ENCODE data around the gene MCTP1. TPM values are rescaled to one million over a fixed set of nuclear protein-coding genes. Genes with fewer than 3 reads are reported as not detected.
A peak's percentile ranks its signal among the peaks of the same experiment; 100 is the strongest.

Gene MCTP1
- total RNA-seq, 1 donor = 16.7 TPM

- no peak for DNase-seq (ENCODE audit: low read depth in 2 of 3, low spot score in 2 of 3)
Observed at GRCh38 chr5:94745786-94746730, 538.8 kb downstream of the MCTP1 start.

GRCh38 chr5:94744906-94745305 is 540.0 kb downstream of the MCTP1 start:
- no peak for DNase-seq (ENCODE audit: low read depth in 2 of 3, low spot score in 2 of 3)

- no peak for DNase-seq (ENCODE audit: low read depth in 2 of 3, low spot score in 2 of 3)
Observed at GRCh38 chr5:94742852-94743251, 542.0 kb downstream of the MCTP1 start.

- DNase-seq (ENCODE audit: low read depth in 2 of 3, low spot score in 2 of 3) = no peak
Observed at GRCh38 chr5:94740286-94740685, 544.6 kb downstream of the MCTP1 start.

GRCh38 chr5:94736498-94736897 is 548.4 kb downstream of the MCTP1 start:
- DNase-seq (ENCODE audit: low read depth in 2 of 3, low spot score in 2 of 3) = no peak

- no peak for DNase-seq (ENCODE audit: low read depth in 2 of 3, low spot score in 2 of 3)
Observed at GRCh38 chr5:94731471-94731870, 553.4 kb downstream of the MCTP1 start.

- DNase-seq (ENCODE audit: low read depth in 2 of 3, low spot score in 2 of 3) = no peak
Observed at GRCh38 chr5:94725142-94725541, 559.8 kb downstream of the MCTP1 start.

- no peak for DNase-seq (ENCODE audit: low read depth in 2 of 3, low spot score in 2 of 3)
Observed at GRCh38 chr5:94715768-94716167, 569.1 kb downstream of the MCTP1 start.

- no peak for DNase-seq (ENCODE audit: low read depth in 2 of 3, low spot score in 2 of 3)
Observed at GRCh38 chr5:94711785-94712184, 573.1 kb downstream of the MCTP1 start.

GRCh38 chr5:94709277-94709676 is 575.6 kb downstream of the MCTP1 start:
- no peak for DNase-seq (ENCODE audit: low read depth in 2 of 3, low spot score in 2 of 3)

- peak in 1 of 3 donors; percentile 4 for DNase-seq (ENCODE audit: low read depth in 2 of 3, low spot score in 2 of 3)
Observed at GRCh38 chr5:94707359-94707758, 577.5 kb downstream of the MCTP1 start.

- no peak for DNase-seq (ENCODE audit: low read depth in 2 of 3, low spot score in 2 of 3)
Observed at GRCh38 chr5:94705427-94705826, 579.5 kb downstream of the MCTP1 start.

- DNase-seq (ENCODE audit: low read depth in 2 of 3, low spot score in 2 of 3) = no peak
Observed at GRCh38 chr5:94702729-94703128, 582.2 kb downstream of the MCTP1 start.

- DNase-seq (ENCODE audit: low read depth in 2 of 3, low spot score in 2 of 3) = no peak
Observed at GRCh38 chr5:94700592-94700991, 584.3 kb downstream of the MCTP1 start.

- DNase-seq (ENCODE audit: low read depth in 2 of 3, low spot score in 2 of 3) = no peak
Observed at GRCh38 chr5:94699562-94699961, 585.3 kb downstream of the MCTP1 start.

GRCh38 chr5:94698197-94698596 is 586.7 kb downstream of the MCTP1 start:
- DNase-seq (ENCODE audit: low read depth in 2 of 3, low spot score in 2 of 3) = no peak

GRCh38 chr5:94694671-94695070 is 590.2 kb downstream of the MCTP1 start:
- DNase-seq (ENCODE audit: low read depth in 2 of 3, low spot score in 2 of 3) = no peak

GRCh38 chr5:94693845-94694370 is 591.0 kb downstream of the MCTP1 start:
- DNase-seq (ENCODE audit: low read depth in 2 of 3, low spot score in 2 of 3) = no peak

- peak in 2 of 3 donors; percentile 44 to 82 for DNase-seq (ENCODE audit: low read depth in 2 of 3, low spot score in 2 of 3)
Observed at GRCh38 chr5:94693043-94693822, 591.7 kb downstream of the MCTP1 start.

- DNase-seq (ENCODE audit: low read depth in 2 of 3, low spot score in 2 of 3) = no peak
Observed at GRCh38 chr5:94692581-94692980, 592.3 kb downstream of the MCTP1 start.

- no peak for DNase-seq (ENCODE audit: low read depth in 2 of 3, low spot score in 2 of 3)
Observed at GRCh38 chr5:94691949-94692348, 592.9 kb downstream of the MCTP1 start.

Data from hematopoietic multipotent progenitor cell (in vitro differentiated cells).